Measurements from ENCODE around the gene ZNF761.
"Not testable (repeated sequence)": the region's sequence is repeated elsewhere in the genome, so short reads cannot be mapped to it uniquely, and the experiment has no call there.

ZNF761 gene

DNA sequence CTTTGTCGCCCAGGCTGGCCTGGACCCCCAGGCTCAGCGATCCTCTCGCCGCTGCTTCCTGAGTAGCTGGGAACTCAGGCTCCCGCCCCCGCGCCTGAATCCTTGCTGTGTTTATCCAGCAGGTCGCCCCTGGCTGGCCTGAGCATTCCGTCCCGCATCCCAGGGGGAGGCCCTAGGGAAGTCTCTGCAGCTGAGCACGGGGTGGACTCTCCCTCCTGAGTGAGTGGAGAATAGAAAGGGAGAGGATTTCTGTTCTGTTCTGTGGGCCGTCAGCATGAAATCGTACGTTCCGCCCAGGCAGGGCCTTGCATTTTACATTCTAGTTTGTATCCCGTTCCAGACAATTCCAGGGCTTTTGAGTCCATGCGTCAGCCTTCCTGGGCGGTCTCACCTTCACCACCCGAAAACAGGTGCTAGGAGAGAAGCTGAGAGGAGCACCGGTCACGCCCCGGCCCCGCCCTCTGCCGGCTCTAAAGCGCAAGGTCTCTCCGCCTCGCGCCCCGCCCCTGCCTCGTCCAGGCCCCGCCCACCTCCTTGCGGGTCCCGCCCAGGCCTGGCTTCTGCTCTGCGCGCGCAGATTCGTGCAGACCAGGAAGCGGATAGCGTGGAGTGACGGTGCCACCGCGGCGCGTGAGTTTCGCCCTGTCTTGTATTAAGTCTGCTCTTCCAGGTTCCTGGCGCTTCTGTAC is at the start of gene ZNF761:
TSS of gene ZNF761 (plus strand) at position 586 of the 689 bp plus-strand sequence. CDS start 15,285 bp downstream, outside the sequence.
- DNase-seq (ENCODE audit: low read depth in 2 of 2): peak; percentile 98 to 99

- DNase-seq (ENCODE audit: low read depth in 2 of 2): no peak
Measured at GRCh38 chr19:53388168-53388567, 43.6 kb upstream of the ZNF761 start.

DNA sequence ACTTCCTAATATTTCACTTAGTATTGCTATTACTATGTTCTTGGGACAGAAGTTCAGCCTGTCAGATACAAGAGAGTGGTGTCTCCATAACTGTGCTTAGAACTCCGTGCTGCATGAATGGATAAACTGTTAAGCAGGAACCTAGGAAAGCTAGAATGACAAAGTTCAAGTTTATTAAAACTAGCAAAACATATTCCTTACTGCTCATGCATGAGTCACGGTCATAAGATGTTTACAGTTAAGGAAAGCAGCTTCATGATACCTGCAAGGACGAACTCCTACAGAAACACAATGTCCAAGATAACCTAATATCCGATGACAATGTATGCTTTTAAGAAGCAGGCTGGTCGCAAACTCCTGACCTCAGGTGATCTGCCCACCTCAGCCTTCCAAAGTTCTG is 42.9 kb upstream of the ZNF761 start:
- no peak for DNase-seq (ENCODE audit: low read depth in 2 of 2)

GRCh38 chr19:53389571-53389970 is 42.2 kb upstream of the ZNF761 start:
- no peak for DNase-seq (ENCODE audit: low read depth in 2 of 2)

DNA sequence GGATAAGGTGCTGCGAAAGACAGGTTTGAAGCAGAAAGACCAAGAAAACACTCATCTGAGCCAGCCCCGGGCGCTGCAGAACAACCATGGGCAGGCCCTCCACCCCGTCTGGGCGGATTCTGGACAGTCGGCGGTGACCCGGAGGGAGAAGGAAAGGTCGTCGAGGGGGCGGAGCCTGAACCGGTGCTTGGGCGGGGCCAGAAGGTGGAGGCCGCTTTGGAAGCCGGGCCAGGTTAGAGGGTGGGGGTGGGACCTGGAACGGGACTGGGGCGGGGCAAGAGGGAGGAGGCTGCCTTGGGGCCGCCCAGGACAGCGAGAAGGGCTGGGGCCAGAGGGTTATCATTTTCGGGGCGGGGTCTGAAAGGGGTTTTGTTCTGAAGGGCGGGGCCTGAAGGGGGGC is 41.8 kb upstream of the ZNF761 start:
- DNase-seq (ENCODE audit: low read depth in 2 of 2): no peak

DNA sequence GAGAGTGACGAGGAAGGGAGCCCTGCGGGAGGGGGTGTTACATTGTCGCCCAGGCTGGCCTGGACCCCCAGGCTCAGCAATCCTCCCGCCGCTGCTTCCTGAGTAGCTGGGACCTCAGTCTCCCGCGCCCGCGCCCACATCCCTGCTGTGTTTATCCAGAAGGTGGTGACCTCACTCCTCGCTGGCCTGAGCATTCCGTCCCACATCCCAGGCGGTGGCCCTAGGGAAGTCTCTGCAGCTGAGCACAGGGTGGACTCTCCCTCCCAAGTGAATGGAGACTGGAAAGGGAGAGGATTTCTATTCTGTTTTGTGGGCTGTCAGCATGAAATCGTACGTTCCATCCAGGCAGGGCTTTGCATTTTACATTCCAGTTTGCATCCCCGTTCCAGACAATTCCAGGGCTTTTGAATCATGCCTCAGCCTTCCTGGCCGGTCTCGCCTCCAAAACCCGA is 37.2 kb upstream of the ZNF761 start:
- DNase-seq (ENCODE audit: low read depth in 2 of 2): no peak

GRCh38 chr19:53394974-53395839 is 36.6 kb upstream of the ZNF761 start, which contains the start of gene ZNF765:
Gene ZNF765, plus strand, starts transcription at chr19:53395149. Its CDS starts 2,867 bp downstream, at chr19:53398016.
- DNase-seq (ENCODE audit: low read depth in 2 of 2): peak; percentile 97 to 98

DNA sequence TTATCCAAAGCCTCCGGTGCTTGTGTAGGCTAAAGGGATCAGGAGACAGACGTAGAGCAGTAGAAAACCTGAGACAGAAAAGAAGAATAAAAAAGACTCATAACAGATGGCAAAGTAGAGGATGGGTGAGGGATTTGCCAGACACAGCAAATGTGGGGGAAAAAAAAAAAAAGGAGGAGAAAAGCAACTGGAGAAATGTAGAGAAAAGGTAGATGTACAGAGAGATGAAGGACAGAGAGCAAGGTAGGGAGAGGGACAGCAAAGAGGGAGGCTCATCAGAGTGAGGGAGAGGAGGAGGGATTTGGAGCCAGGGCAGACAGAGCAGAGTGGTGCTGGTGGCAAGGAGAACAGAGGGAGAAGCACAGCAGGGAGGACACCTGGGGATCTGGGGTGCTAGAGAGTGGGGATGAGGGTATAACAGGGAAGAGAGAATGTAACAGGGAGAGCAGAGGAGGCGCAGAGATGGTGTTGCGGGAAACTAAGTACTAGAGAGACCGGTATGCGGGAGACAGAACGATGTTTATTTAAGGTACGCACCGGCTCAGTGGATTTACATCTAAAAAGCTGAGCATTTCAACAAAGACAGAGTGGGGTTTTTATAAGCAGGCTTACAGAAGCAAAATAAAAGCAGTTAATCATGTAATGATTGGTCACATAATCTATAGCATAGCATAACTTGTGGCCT is 35.8 kb upstream of the ZNF761 start:
- DNase-seq (ENCODE audit: low read depth in 2 of 2): not testable (repeated sequence)

DNA sequence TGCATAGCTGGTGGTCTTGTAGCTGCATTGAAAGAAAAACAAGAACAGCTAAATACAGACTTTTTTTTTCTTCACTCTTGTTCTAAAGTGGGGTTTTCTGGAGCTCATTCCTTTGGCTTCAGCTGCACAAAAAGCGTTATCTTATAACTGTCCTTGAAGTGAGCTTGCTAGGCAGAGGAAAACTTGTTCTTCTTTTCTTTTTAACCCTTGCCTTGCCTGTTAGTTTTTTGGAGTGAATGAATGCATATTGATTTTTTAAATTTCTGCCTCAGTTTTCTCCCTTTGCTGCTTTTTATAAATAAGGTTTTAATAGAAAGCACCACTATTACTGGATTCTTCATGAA is 35.3 kb upstream of the ZNF761 start:
- DNase-seq (ENCODE audit: low read depth in 2 of 2): no peak

DNA sequence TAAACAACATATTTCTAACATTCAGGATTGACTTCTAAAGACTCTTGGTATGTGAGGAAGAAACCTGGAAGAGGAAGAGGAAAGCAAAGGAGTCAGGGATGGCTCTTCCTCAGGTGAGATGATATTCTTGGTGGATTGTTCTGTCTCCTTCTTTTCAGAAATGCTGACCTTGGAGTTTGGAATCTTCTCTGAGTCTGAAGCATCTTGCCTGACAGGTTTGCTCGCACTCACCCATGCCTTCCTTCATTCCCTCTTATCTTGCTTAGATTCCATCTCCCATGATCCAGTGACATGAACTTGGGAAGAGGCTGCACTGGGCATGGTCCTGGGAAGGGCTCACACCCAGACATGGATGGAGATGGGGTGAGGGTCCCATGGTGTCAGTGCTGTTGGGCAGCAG is 33.9 kb upstream of the ZNF761 start:
- DNase-seq (ENCODE audit: low read depth in 2 of 2): not testable (repeated sequence)

- no peak for DNase-seq (ENCODE audit: low read depth in 2 of 2)
Measured at GRCh38 chr19:53409505-53410204, 22.1 kb upstream of the ZNF761 start.

- not testable (repeated sequence) for DNase-seq (ENCODE audit: low read depth in 2 of 2)
Measured at GRCh38 chr19:53420520-53421315, 11.1 kb upstream of the ZNF761 start.

DNA sequence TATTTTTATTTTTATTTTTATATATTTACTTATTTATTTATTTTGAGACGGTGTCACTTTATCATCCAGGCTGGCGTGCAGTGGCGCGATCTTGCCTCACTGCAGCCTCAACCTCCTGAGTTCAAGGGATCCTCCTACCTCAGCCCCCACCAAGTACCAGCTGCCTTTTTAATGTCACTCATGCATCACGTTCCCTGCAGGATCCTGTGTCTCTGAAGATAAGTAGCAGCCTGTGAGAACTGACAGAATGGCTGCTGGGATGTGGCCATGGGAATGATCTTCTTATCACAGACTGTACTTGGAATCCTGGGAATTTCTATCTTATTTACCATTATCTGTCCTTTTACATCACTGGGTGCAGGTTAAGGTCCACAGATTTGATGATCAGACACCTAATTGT is 9.2 kb upstream of the ZNF761 start:
- no peak for DNase-seq (ENCODE audit: low read depth in 2 of 2)

- not testable (repeated sequence) for DNase-seq (ENCODE audit: low read depth in 2 of 2)
Measured at GRCh38 chr19:53423074-53423473, 8.7 kb upstream of the ZNF761 start.

- not testable (repeated sequence) for DNase-seq (ENCODE audit: low read depth in 2 of 2)
Measured at GRCh38 chr19:53423680-53424079, 8.1 kb upstream of the ZNF761 start.

DNA sequence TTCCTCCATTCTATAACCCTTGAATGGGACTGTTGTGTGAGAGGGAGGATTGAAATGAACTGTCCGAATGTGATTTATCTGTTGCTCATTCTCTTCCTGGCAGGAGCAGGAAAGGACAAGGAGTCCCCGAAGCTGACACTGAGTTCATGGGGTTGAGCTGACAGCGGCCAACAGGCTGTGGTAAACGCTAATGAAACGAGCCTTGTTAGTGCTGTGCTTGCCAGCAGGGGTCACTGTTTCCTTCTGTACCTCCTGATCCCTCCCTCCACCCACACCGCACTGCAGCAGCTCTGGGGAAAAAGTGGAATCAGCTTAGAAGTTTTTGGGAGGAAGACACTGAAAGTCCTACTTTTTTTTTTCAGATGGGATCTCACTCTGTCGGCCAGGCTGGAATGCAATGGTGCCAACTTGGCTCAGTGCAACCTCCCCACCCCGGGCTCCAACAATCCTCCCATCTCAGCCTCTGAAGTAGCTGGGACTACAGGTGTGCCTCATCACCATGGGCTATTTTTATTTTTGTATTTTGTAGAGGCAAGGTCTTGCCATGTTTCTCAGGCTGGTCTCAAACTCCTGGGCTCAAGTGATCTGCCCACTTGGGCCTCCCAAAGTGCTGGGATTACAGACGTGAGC is 6.7 kb upstream of the ZNF761 start:
- peak; percentile 53 to 63 for DNase-seq (ENCODE audit: low read depth in 2 of 2)

DNA sequence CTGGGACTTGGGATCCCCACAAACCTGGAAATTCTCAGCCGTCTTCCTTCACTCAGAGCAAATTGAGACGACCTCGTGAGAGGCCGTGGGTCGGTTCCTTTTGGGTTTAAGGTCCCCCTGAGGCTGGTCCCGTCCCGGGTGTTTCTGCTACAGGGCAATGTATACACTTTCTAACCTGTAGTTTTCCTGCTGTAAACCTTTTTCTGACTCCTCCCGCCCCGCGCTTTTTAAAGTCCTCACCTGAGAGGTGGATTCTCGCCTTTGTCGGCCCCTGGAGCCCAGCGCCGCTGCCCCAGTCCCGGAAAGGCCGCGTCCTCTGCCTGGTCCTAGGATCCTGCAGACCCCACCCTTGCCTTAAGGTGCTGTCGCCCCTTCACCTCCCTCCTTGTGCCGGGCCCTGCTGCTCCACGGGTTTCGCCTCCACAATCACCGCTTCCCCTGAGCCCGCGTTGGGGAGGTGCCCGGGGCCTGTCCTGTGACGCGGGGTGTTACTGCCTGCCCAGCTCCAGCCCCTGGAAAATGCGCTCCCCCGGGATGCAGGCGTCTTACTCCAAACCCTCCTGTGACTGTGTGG is 391 bp downstream of the ZNF761 start:
- peak in 1 of 2 donors; percentile 9 for DNase-seq (ENCODE audit: low read depth in 2 of 2)

DNA sequence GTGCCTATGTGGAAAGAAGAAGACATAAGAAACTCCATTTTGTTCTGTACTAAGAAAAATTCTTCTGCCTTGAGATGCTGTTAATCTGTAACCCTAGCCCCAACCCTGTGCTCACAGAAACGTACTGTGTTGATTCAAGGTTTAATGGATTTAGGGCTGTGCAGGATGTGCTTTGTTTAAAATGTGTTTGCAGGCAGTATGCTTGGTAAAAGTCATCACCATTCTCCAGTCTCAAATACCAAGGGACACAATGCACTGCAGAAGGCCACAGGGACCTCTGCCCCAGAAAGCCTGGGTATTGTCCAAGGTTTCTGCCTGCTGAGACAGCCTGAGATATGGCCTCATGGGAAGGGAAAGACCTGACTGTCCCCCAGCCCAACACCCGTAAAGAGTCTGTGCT is 12.0 kb downstream of the ZNF761 start:
- DNase-seq (ENCODE audit: low read depth in 2 of 2): not testable (repeated sequence)

GRCh38 chr19:53447196-53447595 is 15.4 kb downstream of the ZNF761 start:
- not testable (repeated sequence) for DNase-seq (ENCODE audit: low read depth in 2 of 2)

DNA sequence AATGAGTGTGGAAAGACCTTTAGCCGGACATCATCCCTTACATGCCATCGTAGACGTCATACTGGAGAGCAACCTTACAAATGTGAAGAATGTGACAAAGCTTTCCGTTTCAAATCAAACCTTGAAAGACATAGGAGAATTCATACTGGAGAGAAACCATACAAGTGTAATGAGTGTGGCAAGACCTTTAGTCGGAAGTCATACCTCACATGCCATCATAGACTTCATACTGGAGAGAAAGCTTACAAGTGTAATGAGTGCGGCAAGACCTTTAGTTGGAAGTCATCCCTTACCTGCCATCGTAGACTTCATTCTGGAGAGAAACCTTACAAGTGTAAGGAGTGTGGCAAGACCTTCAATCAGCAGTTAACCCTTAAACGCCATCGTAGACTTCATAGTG is 24.0 kb downstream of the ZNF761 start:
- DNase-seq (ENCODE audit: low read depth in 2 of 2): no peak
